Testis (tissue), 2 donors: ENCODE results near the gene UGT1A10.

Experiments used
- CTCF ChIP-seq, 3 experiments: fragments of 450-650 bp in 2 of 3; fragments of 200-600 bp in 1 of 3; sonication (generic) in 1 of 3; IDR thresholded peaks; one replicate each; pipeline ENCODE4 v1.5.1; 2016 to 2019; ENCODE audit warnings: antibody characterized with exemption in 3 of 3, mild to moderate bottlenecking in 2 of 3, moderate library complexity in 1 of 3
- POLR2A ChIP-seq: fragments of 450-650 bp; IDR thresholded peaks from one replicate; pipeline ENCODE4 v1.6.1; 2017; ENCODE audit warnings: antibody characterized with exemption, mild to moderate bottlenecking, moderate library complexity

- TF ChIP-seq CTCF (IDR thresholded peaks at IDR 0.05) (peak in 1 of 3 experiments; percentile 14), POLR2A (no peak)
Measured at GRCh38 chr2:233674995-233675394, 38.7 kb downstream of the UGT1A10 start.
